Measurements from ENCODE around the gene CDK8.

CDK8 gene

DNA sequence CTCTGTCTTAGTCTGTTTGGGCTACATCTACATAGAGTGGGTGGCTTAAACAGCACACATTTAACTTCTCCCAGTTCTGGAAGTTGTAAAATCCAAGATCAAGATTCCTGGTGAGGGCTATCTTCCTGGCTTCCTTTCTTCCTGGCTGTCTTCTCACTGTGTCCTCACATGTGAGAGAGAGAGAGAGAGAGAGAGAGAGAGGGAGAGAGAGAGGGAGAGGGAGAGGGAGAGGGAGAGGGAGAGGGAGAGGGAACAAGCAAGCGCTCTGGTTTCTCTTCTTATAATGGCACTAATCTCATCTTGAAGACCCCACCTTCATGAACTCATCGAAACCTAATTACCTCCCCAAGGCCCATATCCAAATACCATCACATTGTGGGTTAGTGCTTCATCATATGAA is 69.2 kb downstream of the CDK8 start:
- DNase-seq: no peak

DNA sequence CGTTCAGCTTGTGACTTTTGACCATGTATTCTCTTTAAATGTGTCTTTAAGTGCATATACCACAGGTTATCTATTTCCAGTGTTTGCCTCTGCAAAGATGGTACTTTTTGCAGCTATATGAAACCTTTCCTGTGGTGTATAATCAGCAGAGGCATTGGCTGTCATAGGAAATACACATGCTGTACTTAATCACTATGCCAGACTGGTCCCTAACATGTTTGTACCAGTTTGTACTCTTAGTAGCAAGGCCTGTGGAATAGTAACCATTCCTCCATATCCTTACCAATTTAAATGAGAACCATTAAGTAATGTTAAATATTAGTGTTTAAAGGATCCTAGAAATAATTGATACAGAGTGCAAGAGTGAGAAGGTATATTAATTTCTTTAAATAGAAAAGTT is 69.8 kb downstream of the CDK8 start:
- no peak for DNase-seq

GRCh38 chr13:26324294-26324693 is 70.4 kb downstream of the CDK8 start:
- DNase-seq: no peak

- DNase-seq: no peak
Measured at GRCh38 chr13:26324867-26325266, 70.9 kb downstream of the CDK8 start.

DNA sequence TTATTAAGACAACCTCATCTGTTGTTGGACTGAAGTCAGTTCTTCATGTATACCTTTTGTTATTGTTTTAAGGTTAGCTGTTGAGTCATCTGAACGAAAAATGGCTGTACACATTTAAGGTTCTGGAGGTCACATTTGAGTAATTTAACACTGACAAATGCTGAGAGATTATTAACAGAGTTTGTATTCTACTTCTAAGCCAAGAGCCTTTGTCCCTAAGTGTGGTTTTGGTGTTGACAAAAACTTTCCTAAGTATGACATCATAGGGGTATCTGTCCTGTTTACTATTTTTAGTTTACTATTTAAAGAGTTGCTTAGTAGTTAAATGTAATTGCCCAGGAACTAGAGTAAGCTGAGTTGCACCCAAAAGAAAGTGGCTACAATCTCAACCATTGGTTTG is 71.9 kb downstream of the CDK8 start:
- no peak for DNase-seq

DNA sequence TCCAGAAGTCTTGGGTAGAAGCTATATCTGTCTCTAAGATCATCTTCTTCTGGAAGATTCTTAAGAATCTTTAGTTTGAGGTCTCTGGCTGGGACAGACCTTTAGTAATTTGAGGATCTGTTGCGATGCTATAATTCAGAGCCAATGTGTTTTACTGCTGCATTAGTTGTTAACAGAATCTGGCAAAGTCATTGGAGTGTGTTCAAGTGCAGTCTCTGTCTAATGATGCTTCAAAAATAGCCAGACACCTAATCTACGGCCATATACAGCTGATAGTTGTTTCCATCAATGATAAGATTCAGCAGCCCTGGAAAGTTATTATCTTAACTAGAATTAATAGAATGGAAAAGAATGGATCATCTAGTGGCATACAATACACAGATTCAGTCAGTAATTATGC is 72.6 kb downstream of the CDK8 start:
- no peak for DNase-seq

DNA sequence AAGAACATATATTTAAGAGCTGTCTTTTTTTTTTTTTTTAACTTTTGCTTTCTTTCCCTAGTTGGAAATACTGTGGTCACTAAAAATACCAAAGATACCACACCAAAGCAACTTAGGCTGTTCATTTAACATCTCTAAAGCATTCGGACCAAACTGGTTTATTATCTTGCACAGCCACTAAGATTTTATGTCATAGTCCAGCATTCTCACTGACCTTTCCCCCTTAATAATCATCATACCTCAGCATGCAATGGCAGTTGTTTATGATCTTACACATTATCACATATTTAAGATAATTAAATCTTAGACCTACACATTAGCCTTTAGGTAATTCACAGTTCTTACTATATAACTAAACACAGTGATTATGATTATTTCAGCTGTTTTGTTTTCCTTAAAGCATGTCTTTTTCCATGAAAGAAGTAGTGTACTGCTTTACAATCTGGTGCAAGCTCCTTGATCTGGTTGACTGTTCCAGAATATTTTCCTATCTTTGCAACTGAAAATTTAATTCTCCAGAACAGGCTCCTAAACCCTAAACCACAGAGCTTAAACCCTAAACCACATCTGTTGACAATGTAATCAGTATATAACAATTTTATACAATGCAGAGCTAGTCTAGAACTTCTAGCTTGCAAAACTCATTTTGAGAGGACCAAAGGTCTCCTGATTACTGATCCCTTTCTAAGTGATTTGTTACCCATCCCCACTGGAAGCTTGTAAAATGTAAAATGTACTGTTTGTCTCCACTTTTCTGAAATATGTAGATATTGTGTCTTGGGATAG is 74.2 kb downstream of the CDK8 start:
- no peak for DNase-seq

DNA sequence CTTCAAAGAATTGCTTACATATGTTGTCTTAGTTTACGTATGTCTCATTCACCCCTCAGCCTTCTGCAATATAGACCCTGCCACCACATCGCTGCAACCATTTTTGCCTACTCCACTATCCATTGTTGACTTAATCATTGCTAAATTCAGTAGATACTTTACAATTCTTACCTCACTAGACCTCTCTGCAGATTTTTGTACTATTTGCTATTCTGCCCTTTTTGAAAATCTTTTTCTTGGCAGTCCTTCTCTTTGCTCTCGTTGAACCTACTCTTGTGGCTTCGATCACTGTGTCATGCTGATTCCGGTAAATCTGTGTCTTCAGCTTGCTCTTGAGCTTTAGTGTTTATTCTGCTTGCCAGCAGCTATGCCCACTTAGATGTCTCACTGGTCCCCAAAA is 81.2 kb downstream of the CDK8 start:
- DNase-seq: no peak

GRCh38 chr13:26340807-26341206 is 86.9 kb downstream of the CDK8 start:
- DNase-seq: no peak

DNA sequence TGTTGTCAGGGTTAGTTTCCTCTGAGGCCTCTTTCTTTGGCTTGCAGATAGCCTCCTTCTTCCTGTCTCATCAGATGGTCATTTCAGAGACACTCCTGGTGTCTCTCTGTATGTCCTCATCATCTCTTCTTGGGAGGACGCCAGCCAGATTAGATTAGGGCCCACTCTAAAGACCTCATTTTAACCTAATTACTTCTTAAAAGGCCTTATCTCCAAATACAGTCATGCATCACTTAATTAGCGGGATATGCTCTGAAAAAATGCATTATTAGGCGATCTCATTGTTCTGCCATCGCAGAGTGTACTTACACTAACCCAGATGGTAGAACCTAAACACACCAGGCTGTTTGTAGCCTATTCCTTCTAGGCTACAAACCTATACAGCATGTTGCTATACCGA is 89.0 kb downstream of the CDK8 start:
- DNase-seq: no peak

GRCh38 chr13:26343816-26344215 is 89.9 kb downstream of the CDK8 start:
- no peak for DNase-seq

- DNase-seq: no peak
Measured at GRCh38 chr13:26344980-26345379, 91.1 kb downstream of the CDK8 start.

- DNase-seq: no peak
Measured at GRCh38 chr13:26348966-26349365, 95.0 kb downstream of the CDK8 start.

GRCh38 chr13:26362261-26362660 is 108.3 kb downstream of the CDK8 start:
- no peak for DNase-seq

DNA sequence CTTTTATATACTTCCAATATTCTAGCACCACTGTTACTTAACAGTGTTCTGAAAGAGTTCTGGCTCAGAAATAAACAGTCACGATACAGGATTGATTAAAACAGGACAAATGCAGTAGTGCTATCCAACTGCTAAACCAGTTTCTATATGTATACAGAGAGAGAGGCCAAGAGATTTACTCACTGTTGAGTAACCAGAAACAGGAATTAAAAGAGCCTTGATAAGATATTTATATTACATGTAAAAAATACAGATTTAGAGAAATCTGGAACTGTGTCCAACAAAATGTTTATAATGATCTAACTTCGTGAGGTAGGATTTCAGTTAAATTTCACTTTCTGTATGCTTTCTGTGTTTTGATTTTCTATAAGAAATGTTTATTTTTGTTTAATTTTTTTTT is 116.6 kb downstream of the CDK8 start:
- no peak for DNase-seq

GRCh38 chr13:26372747-26373146 is 118.8 kb downstream of the CDK8 start:
- peak in 1 of 2 donors; percentile 2 for DNase-seq

GRCh38 chr13:26376430-26376829 is 122.5 kb downstream of the CDK8 start:
- no peak for DNase-seq

DNA sequence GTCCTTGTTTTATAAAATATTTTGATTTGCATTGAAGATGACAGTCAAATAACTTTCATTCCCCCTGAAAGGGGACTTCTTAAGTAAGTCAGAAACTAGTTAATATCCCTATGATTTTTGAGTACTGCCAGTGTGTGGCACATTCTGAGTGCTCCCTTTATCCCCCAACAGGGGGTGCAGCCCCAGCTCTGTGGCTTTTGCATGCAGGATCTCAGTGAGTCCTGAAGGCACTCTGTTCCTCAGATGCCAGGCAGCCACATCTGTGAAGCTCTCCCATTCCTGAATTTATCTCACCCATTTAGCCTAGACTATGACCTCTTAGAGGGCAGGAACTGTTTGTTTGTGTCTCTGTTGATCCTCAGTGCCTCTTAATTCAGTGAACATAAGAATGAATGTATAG is 123.1 kb downstream of the CDK8 start:
- no peak for DNase-seq

DNA sequence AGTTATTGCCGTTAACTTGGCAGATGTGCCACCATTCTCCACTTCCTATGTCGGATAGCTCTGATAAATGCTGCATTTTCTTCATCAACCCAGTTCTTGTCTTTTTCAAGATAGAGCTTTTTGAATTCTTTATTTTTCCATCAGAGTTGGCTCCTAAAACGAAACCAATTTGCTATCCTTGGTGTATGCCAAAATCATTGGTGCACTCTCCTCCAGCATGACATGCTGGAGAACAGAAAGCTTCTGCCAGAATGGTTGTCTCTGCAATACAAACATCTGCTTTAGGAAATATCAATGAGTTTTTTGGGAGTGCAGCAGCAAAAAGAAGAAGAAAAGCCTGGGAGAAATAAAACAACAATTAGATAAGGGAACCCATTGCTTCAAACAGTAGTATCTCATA is 124.2 kb downstream of the CDK8 start:
- no peak for DNase-seq

GRCh38 chr13:26379831-26380230 is 125.9 kb downstream of the CDK8 start:
- DNase-seq: no peak

DNA sequence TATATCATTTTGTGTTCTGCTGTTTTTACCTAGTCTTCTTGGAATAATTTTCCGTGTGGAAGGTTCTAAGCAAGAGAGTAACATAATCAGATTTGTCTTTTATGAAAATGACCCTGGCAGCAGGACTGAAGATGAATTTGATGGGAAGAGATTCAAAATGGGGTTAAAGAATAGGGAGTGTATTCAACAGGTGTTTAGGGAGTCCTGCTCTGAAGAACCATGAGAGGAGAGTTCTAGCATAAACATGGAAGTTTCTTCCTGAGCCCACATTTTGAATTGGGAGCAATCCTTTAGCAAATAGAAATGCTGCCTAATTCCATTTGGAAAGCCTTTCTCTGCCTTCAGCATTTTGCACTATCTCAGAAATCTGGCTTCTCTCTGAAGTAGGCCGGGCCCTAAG is 127.0 kb downstream of the CDK8 start:
- no peak for DNase-seq

DNA sequence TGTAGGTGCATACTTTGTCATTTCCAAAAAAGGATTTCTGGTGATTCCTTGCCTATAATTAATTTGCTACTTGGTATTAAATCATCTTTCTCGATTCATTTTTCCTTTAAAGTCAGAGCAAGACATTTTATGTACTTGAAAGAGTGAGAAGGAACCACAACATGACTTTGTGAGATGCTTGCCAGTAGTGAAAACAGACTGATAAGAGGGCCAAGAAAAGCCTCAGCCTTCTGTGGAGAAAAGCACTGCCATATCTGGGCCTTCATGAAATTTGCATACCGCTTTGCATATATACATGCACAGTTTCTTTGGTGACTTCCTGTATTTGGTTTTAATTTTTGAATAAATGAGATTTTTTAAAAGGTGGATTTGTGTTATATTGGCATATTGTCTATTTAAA is 128.4 kb downstream of the CDK8 start:
- no peak for DNase-seq

GRCh38 chr13:26382835-26383234 is 128.9 kb downstream of the CDK8 start:
- DNase-seq: no peak

DNA sequence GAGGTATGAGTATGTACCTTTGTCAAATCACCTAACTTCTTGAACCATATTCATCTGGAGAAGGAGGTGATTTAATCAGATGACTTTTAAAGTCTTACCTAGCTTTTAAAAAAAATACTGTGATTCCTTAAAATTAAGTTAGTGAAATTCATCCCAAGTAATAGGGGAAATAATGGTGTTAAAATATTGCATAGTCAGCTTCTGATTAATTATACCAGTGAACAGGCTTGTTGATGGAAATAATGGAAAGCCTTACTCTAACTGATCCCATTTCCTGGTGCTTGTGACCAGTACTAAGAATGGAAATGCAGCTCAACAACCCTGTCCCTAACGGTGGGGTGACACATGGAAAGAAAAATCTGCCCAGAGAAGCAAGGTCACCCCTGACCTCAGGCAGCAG is 130.7 kb downstream of the CDK8 start:
- no peak for DNase-seq

DNA sequence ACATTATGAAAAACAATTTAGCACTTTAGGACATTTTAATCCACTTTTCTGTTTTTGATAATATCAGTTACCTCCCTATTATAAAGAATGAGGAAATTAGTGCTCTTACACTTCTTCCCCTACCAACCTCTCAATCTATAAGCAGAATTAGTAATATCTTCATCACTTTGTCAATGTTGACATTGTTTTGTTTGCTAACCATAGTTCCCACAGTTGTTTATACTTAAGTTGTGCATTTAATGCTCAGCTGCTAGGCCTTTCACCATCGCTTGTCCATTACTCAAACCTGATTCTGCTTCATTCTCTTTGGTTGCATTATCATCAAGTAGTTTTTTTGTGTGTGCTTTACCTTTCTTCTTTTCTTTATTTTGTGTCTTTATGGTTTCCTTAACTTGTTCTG is 132.1 kb downstream of the CDK8 start:
- no peak for DNase-seq

All from CD4-positive, alpha-beta T cell treated with Interleukin-1 beta for 1 hour (primary cell).